AG04449 (cell line): ENCODE results near the gene CCDC112.
"Not testable (repeated sequence)": the region's sequence is repeated elsewhere in the genome, so short reads cannot be mapped to it uniquely, and the experiment has no call there.

ENCODE experiments used
- CTCF ChIA-PET: fragments of 350-600 bp; formaldehyde crosslinking; extraction: SDS; loops from one replicate; lab custom pipeline; 2021; ENCODE audit warnings: antibody characterized with exemption; lab: Yijun Ruan, JAX
- POLR2A ChIA-PET: fragments of 400-600, 350-600 bp; formaldehyde crosslinking; extraction: SDS; loops from one replicate; lab custom pipeline; 2020; ENCODE audit warnings: antibody characterized with exemption, inconsistent platforms; lab: Yijun Ruan, JAX
- DNase-seq: peaks from one replicate; pipeline ENCODE4 v3.0.0-alpha.2; 2010; ENCODE audit warnings: low read depth, low spot score
- H3K4me3 ChIP-seq: 2 replicates; pipeline ENCODE4 v1.5.1; 2011; ENCODE audit warnings: low read depth, mild to moderate bottlenecking, control low read depth, low read length
- CTCF ChIP-seq: IDR thresholded peaks from one replicate; pipeline ENCODE4 v1.5.1; 2011; ENCODE audit warnings: mild to moderate bottlenecking, moderate library complexity, low read length, control low read depth, inconsistent platforms; ENCODE audit not compliant: insufficient read depth; ENCODE audit errors: missing control alignments

Gene CCDC112

DNA sequence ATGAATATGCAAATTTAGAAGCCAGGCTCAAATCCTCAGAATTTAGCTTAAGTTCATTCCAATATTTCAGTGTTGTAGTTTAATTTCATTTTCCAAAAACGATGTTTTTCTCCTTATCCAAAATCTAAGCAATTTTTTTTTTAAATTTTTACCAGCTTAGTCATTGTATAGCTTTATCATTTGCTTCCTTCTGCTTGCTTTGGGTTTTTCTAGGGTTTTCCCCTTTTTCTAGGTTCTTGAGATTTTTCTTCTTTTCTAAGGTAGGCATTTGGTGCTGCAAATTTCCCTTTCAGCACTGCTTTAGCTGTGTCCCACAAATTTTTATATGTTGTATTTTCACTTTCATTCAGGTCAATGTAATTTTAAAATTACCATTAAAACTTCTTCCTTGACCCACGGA, 34.4 kb upstream of the CCDC112 start:
- no peak for DNase-seq

DNA sequence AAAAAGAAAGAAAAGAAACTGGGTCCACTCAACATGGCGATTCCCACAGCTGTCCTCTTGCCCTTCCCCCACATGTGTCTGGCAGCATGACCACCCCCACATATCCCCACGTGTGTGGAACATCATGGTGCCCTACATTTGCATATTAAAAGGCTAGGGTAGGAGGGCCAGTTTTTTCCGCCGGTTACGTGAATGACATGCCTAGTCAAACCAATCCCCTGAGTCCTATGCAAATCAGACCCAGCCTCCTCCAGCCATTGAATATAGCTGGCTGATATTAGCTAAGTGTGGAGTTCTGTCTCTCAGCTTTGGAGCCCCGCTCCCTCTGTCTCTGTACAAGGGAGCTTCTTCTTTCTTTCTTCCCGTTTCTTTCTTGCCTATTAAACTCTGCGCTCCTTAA, 33.0 kb upstream of the CCDC112 start:
- no peak overlapping the region for H3K4me3 ChIP-seq
- ChIA-PET CTCF (interaction anchor here (1.0 kb wide), 1 partner anchor 19 kb away, joined by 3 read pairs; no protein-coding TSS in a partner anchor), POLR2A (no interaction called here)
- TF ChIP-seq CTCF: no peak
- no peak for DNase-seq

More for the DNA sequence above, 34.4 kb upstream of the CCDC112 start:
- ChIA-PET POLR2A (interaction anchor here (0.6 kb wide), 1 partner anchor 51 kb away, joined by 3 read pairs; no protein-coding TSS in a partner anchor), CTCF (no interaction called here)
- no peak for TF ChIP-seq CTCF
- H3K4me3 ChIP-seq: no peak overlapping the region

- H3K4me3 ChIP-seq, POLR2A ChIA-PET, DNase-seq: not testable (repeated sequence)
- CTCF ChIA-PET: interaction anchor here (1.0 kb wide), 1 partner anchor 18 kb away, joined by 3 read pairs; no protein-coding TSS in a partner anchor
Observed at GRCh38 chr5:115328617-115329274, 32.3 kb upstream of the CCDC112 start.

GRCh38 chr5:115325296-115325959, 29.0 kb upstream of the CCDC112 start:
- ChIA-PET CTCF (interaction anchor here (1.3 to 1.5 kb wide), 3 partner anchors 15 to 50 kb away, joined by 3 to 8 read pairs (median 4); no protein-coding TSS in a partner anchor), POLR2A (no interaction called here)
- no peak for DNase-seq
- no peak overlapping the region for H3K4me3 ChIP-seq
- TF ChIP-seq CTCF: no peak

- POLR2A ChIA-PET: no interaction called here
- CTCF ChIA-PET: interaction anchor here (0.8 to 2.9 kb wide), 3 partner anchors 7 to 251 kb away, joined by 3 to 30 read pairs (median 4); no protein-coding TSS in a partner anchor
- no peak for DNase-seq
- no peak for TF ChIP-seq CTCF
- H3K4me3 ChIP-seq: no peak overlapping the region
Observed at GRCh38 chr5:115324021-115324420, 27.6 kb upstream of the CCDC112 start.

DNA sequence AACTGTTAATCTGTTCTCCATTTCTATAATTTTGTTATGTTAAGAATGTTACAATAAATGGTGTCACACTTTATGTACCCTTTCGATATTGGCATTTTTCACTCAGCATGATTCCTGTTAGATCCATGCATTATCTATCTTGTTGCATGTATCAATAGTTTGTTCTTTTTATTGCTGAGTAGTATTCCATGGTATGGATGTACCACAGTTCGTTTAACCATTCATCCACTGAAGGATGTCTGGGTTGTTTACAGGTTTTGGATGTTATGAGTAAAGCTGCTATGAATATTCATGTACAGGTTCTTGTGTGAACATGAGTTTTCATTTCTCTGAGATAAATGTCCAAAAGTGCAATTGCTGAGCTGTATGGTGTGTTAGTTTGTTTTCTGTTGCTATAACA, 26.3 kb upstream of the CCDC112 start:
- CTCF ChIA-PET: interaction anchor here (1.1 to 2.9 kb wide), 2 partner anchors 12 to 254 kb away, joined by 3 to 30 read pairs; no protein-coding TSS in a partner anchor
- POLR2A ChIA-PET: no interaction called here
- no peak for TF ChIP-seq CTCF
- DNase-seq: no peak
- no peak overlapping the region for H3K4me3 ChIP-seq
